GM23338 (cell line): ENCODE measurements around the gene RGMB.

ENCODE experiments used
- CREB1 ChIP-seq: fragments of 250-450 bp; sonication (Bioruptor Pico); IDR thresholded peaks from 2 replicates; pipeline ENCODE4 v1.5.0; 2020; ENCODE audit warnings: low read depth, mild to moderate bottlenecking, moderate library complexity
- CTCF ChIP-seq, 2 experiments: fragments of 200-600 bp in 1 of 2; sonication (generic) in 1 of 2; conservative IDR thresholded peaks; 2 replicates each; pipeline versions ENCODE4 v1.5.1 to v1.6.1; 2016 to 2017; ENCODE audit warnings: antibody characterized with exemption in 2 of 2, low read depth in 2 of 2, mild to moderate bottlenecking in 2 of 2, moderate library complexity in 1 of 2
- ETS1 ChIP-seq: IDR thresholded peaks from 2 replicates; pipeline ENCODE4 v1.6.1; 2016; ENCODE audit warnings: antibody characterized with exemption
- EZH2 ChIP-seq: fragments of 200-600 bp; sonication (generic); IDR thresholded peaks from one replicate; pipeline ENCODE4 v1.8.0; 2017; ENCODE audit warnings: antibody characterized with exemption, mild to moderate bottlenecking, low read depth; ENCODE audit not compliant: unreplicated experiment
- EZH2phosphoT487 ChIP-seq: fragments of 200-600 bp; sonication (generic); IDR thresholded peaks from one replicate; pipeline ENCODE4 v1.8.1; 2018; ENCODE audit warnings: antibody characterized with exemption; ENCODE audit not compliant: unreplicated experiment
- JUNB ChIP-seq: IDR thresholded peaks from one replicate; pipeline ENCODE4 v1.6.1; 2016; ENCODE audit warnings: antibody characterized with exemption; ENCODE audit not compliant: unreplicated experiment
- NANOG ChIP-seq: IDR thresholded peaks from 2 replicates; pipeline ENCODE4 v1.6.1; 2016; ENCODE audit warnings: antibody characterized with exemption, borderline replicate concordance
- POLR2AphosphoS5 ChIP-seq: IDR thresholded peaks from 2 replicates; pipeline ENCODE4 v1.6.1; 2016; ENCODE audit warnings: antibody characterized with exemption, low read depth
- REST ChIP-seq: IDR thresholded peaks from one replicate; pipeline ENCODE4 v1.6.1; 2018; ENCODE audit warnings: antibody characterized with exemption; ENCODE audit not compliant: unreplicated experiment
- ZNF331 ChIP-seq: fragments of 250-450 bp; sonication (Bioruptor Pico); IDR thresholded peaks from 2 replicates; pipeline ENCODE4 v1.5.0; 2020; ENCODE audit warnings: low read depth, mild to moderate bottlenecking, moderate library complexity

- TF ChIP-seq CTCF (conservative IDR thresholded peaks at IDR 0.05; ENCODE audit: low read depth in 2 of 2), result no peak
- no peak for TF ChIP-seq EZH2phosphoT487
- no peak for TF ChIP-seq REST
- TF ChIP-seq EZH2, result no peak
- peak; percentile 21; the same call in 1 of the 2 replicates for TF ChIP-seq POLR2AphosphoS5
- no peak for TF ChIP-seq CREB1 (CRISPR knock-in tag)
- no peak for TF ChIP-seq JUNB
- TF ChIP-seq ETS1, result no peak
- TF ChIP-seq NANOG, result no peak
- TF ChIP-seq ZNF331 (CRISPR knock-in tag), result no peak
Measured at GRCh38 chr5:98793223-98793622, 19.8 kb downstream of the RGMB start.
